HepG2 (cell line): Measurements from ENCODE around the gene DAAM1. TPM values are rescaled to one million over a fixed set of nuclear protein-coding genes. Genes with fewer than 3 reads are reported as not detected.

Experiments used
- ATAC-seq: fragments of 200-7000 bp; cut with Tn5 transposase; 3 replicates; pipeline ENCODE4 v1.9.1; 2020; ENCODE audit warnings: mild to moderate bottlenecking, moderate library complexity
- BruUV-seq: library from RNA; stranded (reverse); fragments of 400-500 nt; replicated peaks from 2 replicates; lab custom pipeline; 2021; lab: Mats Ljungman, UMichigan
- CTCF ChIA-PET: fragments of 300-600 bp; formaldehyde crosslinking; extraction: SDS; loops from one replicate; lab custom pipeline; 2021; ENCODE audit warnings: low total read pairs, inconsistent platforms, low intra/inter-chr PET ratio; lab: Yijun Ruan, JAX
- POLR2A ChIA-PET: fragments of 350-600 bp; sonication (Branson Sonifier 250); formaldehyde crosslinking; loops from one replicate; lab custom pipeline; 2020; ENCODE audit warnings: antibody characterized with exemption, inconsistent platforms; lab: Yijun Ruan, JAX
- DNase-seq: peaks from one replicate; pipeline ENCODE4 v3.0.0-alpha.2; 2015; ENCODE audit warnings: low spot score
- FAIRE-seq: peaks from 3 replicates; lab custom pipeline; 2011; peaks lifted over from hg19 to GRCh38; lab: Jason Lieb, UNC
- H2AFZ ChIP-seq: one replicate; pipeline ENCODE4 v1.6.1; 2011; ENCODE audit warnings: low read length, inconsistent platforms
- H3K27ac ChIP-seq: fragments of 300-600 bp; 3 replicates; pipeline ENCODE4 v1.8.0; 2011; ENCODE audit warnings: mixed run types, mild to moderate bottlenecking, mixed read lengths, low read length, inconsistent platforms; ENCODE audit not compliant: insufficient read depth; ENCODE audit errors: extremely low read length
- H3K27me3 ChIP-seq, 2 experiments: fragments of 200-600 bp in 1 of 2; 2 replicates in 1 of 2; 3 replicates in 1 of 2; pipeline versions ENCODE4 v1.6.0 to v1.8.0; 2011; ENCODE audit warnings: low read length in 2 of 2, mild to moderate bottlenecking in 2 of 2, moderate library complexity in 2 of 2, inconsistent platforms in 1 of 2; ENCODE audit not compliant: insufficient read depth in 2 of 2, control insufficient read depth in 1 of 2
- H3K36me3 ChIP-seq, 2 experiments: fragments of 200-600 bp in 1 of 2; replicated peaks in 1 of 2; 2 replicates in 1 of 2; 3 replicates in 1 of 2; pipeline versions ENCODE4 v1.5.1 to v1.8.0; 2011; ENCODE audit warnings: low read length in 2 of 2, inconsistent platforms in 1 of 2; ENCODE audit not compliant: insufficient read depth in 2 of 2, control insufficient read depth in 1 of 2
- H3K4me1 ChIP-seq: 2 replicates; pipeline ENCODE4 v1.5.1; 2012; ENCODE audit warnings: low read length, inconsistent platforms; ENCODE audit not compliant: insufficient read depth
- H3K4me2 ChIP-seq: 2 replicates; pipeline ENCODE4 v1.6.0; 2011; ENCODE audit warnings: low read depth, low read length, inconsistent platforms
- H3K4me3 ChIP-seq, 3 experiments: fragments of 200-600 bp in 1 of 3; sonication (generic), shearing (Covaris generic) in 1 of 3; replicated peaks in 1 of 3; 2 replicates each; pipeline ENCODE4 v1.5.1; 2011 to 2016; ENCODE audit warnings: low read length in 3 of 3, inconsistent platforms in 2 of 3, low read depth in 2 of 3, mild to moderate bottlenecking in 2 of 3, control low read depth in 1 of 3, mixed read lengths in 1 of 3; ENCODE audit not compliant: insufficient read depth in 1 of 3
- H3K79me2 ChIP-seq: one replicate; pipeline ENCODE4 v1.6.1; 2011; ENCODE audit warnings: low read length, inconsistent platforms; ENCODE audit not compliant: insufficient read depth
- H3K9ac ChIP-seq: 2 replicates; pipeline ENCODE4 v1.6.0; 2011; ENCODE audit warnings: mild to moderate bottlenecking, low read depth, low read length, inconsistent platforms; ENCODE audit not compliant: insufficient read depth
- H3K9me3 ChIP-seq: 2 replicates; pipeline ENCODE4 v1.5.1; 2012; ENCODE audit warnings: mild to moderate bottlenecking, low read length
- H4K20me1 ChIP-seq: 2 replicates; pipeline ENCODE4 v1.6.0; 2011; ENCODE audit warnings: inconsistent platforms, mild to moderate bottlenecking, low read length, moderate library complexity; ENCODE audit not compliant: insufficient read depth
- AHR ChIP-seq: IDR thresholded peaks from 2 replicates; pipeline ENCODE4 v1.6.1; 2018; ENCODE audit warnings: missing genetic modification reagents, missing compliant biosample characterization
- BCL6 ChIP-seq: IDR thresholded peaks from 2 replicates; pipeline ENCODE4 v1.6.1; 2016; ENCODE audit warnings: missing genetic modification reagents, missing compliant biosample characterization
- CHD4 ChIP-seq: fragments of 200-600 bp; sonication (generic); IDR thresholded peaks from 2 replicates; pipeline ENCODE4 v1.7.0; 2017; ENCODE audit warnings: mild to moderate bottlenecking, low read length, borderline replicate concordance
- CSRNP2 ChIP-seq: sonication (generic); formaldehyde crosslinking; conservative IDR thresholded peaks from 2 replicates; pipeline ENCODE4 v1.8.0; 2022; ENCODE audit warnings: low read depth, missing genetic modification reagents
- HNRNPK ChIP-seq: fragments of 200-400 bp; formaldehyde crosslinking; IDR thresholded peaks from 2 replicates; pipeline ENCODE4 v1.6.1; 2018; ENCODE audit warnings: low read length, low read depth, moderate library complexity, mild to moderate bottlenecking; ENCODE audit not compliant: poor library complexity, severe bottlenecking
- MXI1 ChIP-seq: IDR thresholded peaks from 3 replicates; pipeline ENCODE4 v1.6.1; 2012; ENCODE audit warnings: low read depth, low read length, inconsistent platforms, borderline replicate concordance
- POLR2A ChIP-seq, 2 experiments: IDR thresholded peaks; 2 replicates each; pipeline ENCODE4 v1.6.1; 2011; ENCODE audit warnings: low read depth in 2 of 2, low read length in 2 of 2, mild to moderate bottlenecking in 1 of 2, moderate library complexity in 1 of 2; ENCODE audit not compliant: insufficient read depth in 1 of 2
- RFX1 ChIP-seq: fragments of 450-650 bp; IDR thresholded peaks from 2 replicates; pipeline ENCODE4 v1.6.1; 2017
- RFX3 ChIP-seq: IDR thresholded peaks from 2 replicates; pipeline ENCODE4 v1.6.1; 2016; ENCODE audit warnings: missing biosample characterization, missing genetic modification reagents
- RFX5 ChIP-seq: IDR thresholded peaks from 2 replicates; pipeline ENCODE4 v1.6.1; 2011; ENCODE audit warnings: low read depth, low read length, improper control_type of control experiment
- SAP130 ChIP-seq: IDR thresholded peaks from 2 replicates; pipeline ENCODE4 v1.6.1; 2016; ENCODE audit warnings: low read depth
- SIN3A ChIP-seq: IDR thresholded peaks from 2 replicates; pipeline ENCODE4 v1.6.1; 2011; ENCODE audit warnings: low read depth, mild to moderate bottlenecking, control low read depth, low read length, borderline replicate concordance
- SP1 ChIP-seq, 2 experiments: fragments of 450-650 bp in 1 of 2; sonication (generic) in 1 of 2; formaldehyde crosslinking in 1 of 2; IDR thresholded peaks; 2 replicates each; pipeline versions ENCODE4 v1.4.0 to v1.6.1; 2016 to 2020; ENCODE audit warnings: missing genetic modification reagents in 1 of 2
- SYNCRIP ChIP-seq: fragments of 200-400 bp; formaldehyde crosslinking; IDR thresholded peaks from 2 replicates; pipeline ENCODE4 v1.6.1; 2018; ENCODE audit warnings: mild to moderate bottlenecking, low read depth, low read length; ENCODE audit not compliant: insufficient read depth
- U2AF2 ChIP-seq: fragments of 200-400 bp; formaldehyde crosslinking; IDR thresholded peaks from 2 replicates; pipeline ENCODE4 v1.6.1; 2017; ENCODE audit warnings: low read depth, mild to moderate bottlenecking, low read length
- ZFYVE20 ChIP-seq: sonication (generic); formaldehyde crosslinking; IDR thresholded peaks from 2 replicates; pipeline ENCODE4 v1.8.0; 2023; ENCODE audit warnings: low read depth, mild to moderate bottlenecking, moderate library complexity, missing genetic modification reagents, borderline replicate concordance
- ZNF232 ChIP-seq: sonication (generic); formaldehyde crosslinking; IDR thresholded peaks from 2 replicates; pipeline ENCODE4 v1.4.0; 2020; ENCODE audit warnings: missing genetic modification reagents, borderline replicate concordance
- ZNF501 ChIP-seq: sonication (generic); formaldehyde crosslinking; IDR thresholded peaks from 2 replicates; pipeline ENCODE4 v1.5.1; 2020; ENCODE audit warnings: mild to moderate bottlenecking, moderate library complexity, missing genetic modification reagents
- ZSCAN5A ChIP-seq: sonication (generic); formaldehyde crosslinking; IDR thresholded peaks from 2 replicates; pipeline ENCODE4 v1.8.0; 2022; ENCODE audit warnings: mild to moderate bottlenecking, missing genetic modification reagents, borderline replicate concordance
- WGBS: methylation state at CpG from one replicate; pipeline ENCODE4 v1.1.6; 2017; ENCODE audit warnings: low lambda C conversion rate; 5-methylcytosine and 5-hydroxymethylcytosine counted together
- in situ Hi-C: cut with HindIII; loops from 2 replicates; pipeline ENCODE4 v1.10.0; 2017; ENCODE audit warnings: low pct_unique_long_range_greater_than_20kb; ENCODE audit not compliant: extremely low pct_ligation_motif_present
- intact Hi-C: fragments of 100-400 bp; cut with micrococcal nuclease; formaldehyde crosslinking; loops from one replicate; pipeline ENCODE4 v1.10.0; 2022; ENCODE audit not compliant: unreplicated experiment
- polyA plus RNA-seq, 8 experiments: library from polyadenylated mRNA; depleted of rRNA in 3 of 8; stranded (reverse) in 7 of 8; unstranded in 1 of 8; fragments of >200 nt; fragmentation: Illumina TruSeq in 4 of 8; extraction: Trizol in 4 of 8; gene quantifications; 2 replicates each; pipeline versions ENCODE4 v1.2.1 to v1.2.3, GENCODE V29; 2011 to 2016; ENCODE audit warnings: low read depth in 4 of 8, missing spikeins in 1 of 8, mixed read lengths in 1 of 8; ENCODE audit not compliant: insufficient read depth in 1 of 8
- total RNA-seq, 5 experiments: library from RNA; depleted of rRNA; stranded (reverse); fragments of >200 nt; fragmentation: Illumina TruSeq; extraction: Trizol; gene quantifications; 2 replicates each; pipeline ENCODE4 v1.2.3, GENCODE V29; 2016; ENCODE audit warnings: low read depth in 1 of 5
- TF ChIP-seq, protein P1 (sequence below): sonication (generic); IDR thresholded peaks from 2 replicates; pipeline ENCODE4 v1.6.1; 2016; ENCODE audit warnings: low read depth, borderline replicate concordance

The DAAM1 gene
- total and polyA plus RNA-seq, 2 of the 13 experiments (the other 11 are each of a cell fraction or from before 2014, with no cell fraction given) = 10.9 to 24.5 TPM

GRCh38 chr14:59189786-59190368 lies 1.4 kb downstream of the DAAM1 start:
- FAIRE-seq (peak; percentile 34), ATAC-seq (peak; percentile 36), DNase-seq (peak; percentile 75)
- no peaks in the 10 kb centered on the region for H3K9me3 ChIP-seq
- BruUV-seq = no TSS peak
- no peak overlapping the region for H2AFZ ChIP-seq
- peaks cover 53% of the 10 kb centered on the region for H3K4me1 ChIP-seq
- H3K79me2 ChIP-seq = peaks cover 56% of the 10 kb centered on the region
- 7% methylated on average over 25 of the region's 25 CpGs for WGBS
- no peaks in the 10 kb centered on the region for H3K36me3 ChIP-seq
- peak overlapping the region; percentile 91 for H3K27ac ChIP-seq
- H3K4me2 ChIP-seq = peak overlapping the region; percentile 81
- H3K27me3 ChIP-seq = peaks cover 0 to 3% of the 10 kb centered on the region in 2 experiments; a peak in 2 of 5 replicates
- intact Hi-C loops (loop anchor here (2.0 to 5.0 kb wide), 3 partner anchors 63 to 252 kb away; no protein-coding TSS in a partner anchor), in situ Hi-C loops (no loop called here)
- H3K9ac ChIP-seq = peak overlapping the region; percentile 96
- ChIA-PET CTCF (no interaction called here), POLR2A (interaction anchor here (3.0 kb wide), 1 partner anchor 24 kb away, joined by 11 read pairs; no protein-coding TSS in a partner anchor)
- H3K4me3 ChIP-seq = peak overlapping the region; percentile 84 to 87 (median 86)
- peaks cover 20% of the 10 kb centered on the region for H4K20me1 ChIP-seq
- TF ChIP-seq SIN3A = peak; percentile 44; the same call in 1 of the 2 replicates
- no peak for TF ChIP-seq ZNF232
- 0 out of 2 replicates have a peak, but pooled peaks have one; percentile 24 for TF ChIP-seq CHD4
- no peak for TF ChIP-seq ZFYVE20 (CRISPR knock-in tag)
- no peak for TF ChIP-seq HNRNPK
- TF ChIP-seq, protein P1, sequence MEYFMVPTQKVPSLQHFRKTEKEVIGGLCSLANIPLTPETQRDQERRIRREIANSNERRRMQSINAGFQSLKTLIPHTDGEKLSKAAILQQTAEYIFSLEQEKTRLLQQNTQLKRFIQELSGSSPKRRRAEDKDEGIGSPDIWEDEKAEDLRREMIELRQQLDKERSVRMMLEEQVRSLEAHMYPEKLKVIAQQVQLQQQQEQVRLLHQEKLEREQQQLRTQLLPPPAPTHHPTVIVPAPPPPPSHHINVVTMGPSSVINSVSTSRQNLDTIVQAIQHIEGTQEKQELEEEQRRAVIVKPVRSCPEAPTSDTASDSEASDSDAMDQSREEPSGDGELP = peak; percentile 83; the same call in 1 of the 2 replicates
- peak; percentile 59; the same call in 1 of the 2 replicates for TF ChIP-seq RFX5
- 0 out of 2 replicates have a peak, but pooled peaks have one; percentile 38 for TF ChIP-seq ZSCAN5A (CRISPR knock-in tag)
- TF ChIP-seq AHR (CRISPR knock-in tag) = 0 out of 2 replicates have a peak, but pooled peaks have one; percentile 6
- TF ChIP-seq RFX1 = peak; percentile 87
- TF ChIP-seq ZNF501 (CRISPR knock-in tag) = 0 out of 2 replicates have a peak, but pooled peaks have one; percentile 15
- no peak for TF ChIP-seq SP1 (IDR thresholded peaks at IDR 0.05)
- TF ChIP-seq SP1 (CRISPR knock-in tag; IDR thresholded peaks at IDR 0.05) = peak; percentile 34; the same call in 1 of the 2 replicates
- TF ChIP-seq BCL6 (CRISPR knock-in tag) = 0 out of 2 replicates have a peak, but pooled peaks have one; percentile 5
- TF ChIP-seq MXI1 = peak; percentile 53; the same call in 1 of the 3 replicates
- TF ChIP-seq SAP130 (CRISPR knock-in tag) = peak; percentile 74
- no peak for TF ChIP-seq SYNCRIP
- TF ChIP-seq CSRNP2 (CRISPR knock-in tag) = no peak
- peak in 1 of 2 experiments; percentile 36; a peak in 1 of 4 replicates for TF ChIP-seq POLR2A (IDR thresholded peaks at IDR 0.05; ENCODE audit: insufficient read depth in 1 of 2, low read depth in 2 of 2, low read length in 2 of 2)
- TF ChIP-seq RFX3 (CRISPR knock-in tag) = peak; percentile 91
- 0 out of 2 replicates have a peak, but pooled peaks have one; percentile 54 for TF ChIP-seq U2AF2
